ENCODE results near the gene ZNF318. TPM values are rescaled to one million over a fixed set of nuclear protein-coding genes. Genes with fewer than 3 reads are reported as not detected.

ZNF318 gene
- total RNA-seq, 2 donors from 2014 or later = 22.5 to 24.0 TPM

- Mint-ChIP-seq H3K27ac (no peak overlapping the region), H3K36me3 (ENCODE audit: low read depth) (no peaks in the 10 kb centered on the region)
Observed at GRCh38 chr6:43290905-43291355, 78.5 kb downstream of the ZNF318 start.

GRCh38 chr6:43290339-43290904 is 79.0 kb downstream of the ZNF318 start:
- ATAC-seq (no peak), DNase-seq (no peak)
- no peaks in the 10 kb centered on the region for H3K9me3 ChIP-seq (ENCODE audit: control insufficient read depth, low read length, poor library complexity, severe bottlenecking)
- peaks cover 22% of the 10 kb centered on the region for H3K27me3 Mint-ChIP-seq
- H3K4me3 Mint-ChIP-seq = no peak overlapping the region
- H3K4me1 Mint-ChIP-seq = no peaks in the 10 kb centered on the region
- H3K36me3 Mint-ChIP-seq (ENCODE audit: low read depth) = no peaks in the 10 kb centered on the region
- no peak overlapping the region for H3K27ac Mint-ChIP-seq

More at GRCh38 chr6:43290905-43291355, 78.5 kb downstream of the ZNF318 start:
- no peak overlapping the region for H3K4me3 Mint-ChIP-seq
- ATAC-seq (no peak), DNase-seq (no peak)
- no peaks in the 10 kb centered on the region for H3K4me1 Mint-ChIP-seq
- H3K27me3 Mint-ChIP-seq = peaks cover 17% of the 10 kb centered on the region
- no peaks in the 10 kb centered on the region for H3K9me3 ChIP-seq (ENCODE audit: control insufficient read depth, low read length, poor library complexity, severe bottlenecking)

- Mint-ChIP-seq H3K36me3 (ENCODE audit: low read depth) (no peaks in the 10 kb centered on the region), H3K27ac (no peak overlapping the region), H3K4me1 (no peaks in the 10 kb centered on the region), H3K4me3 (no peak overlapping the region), H3K27me3 (peaks cover 23% of the 10 kb centered on the region)
- DNase-seq = no peak
- no peak for ATAC-seq
- no peaks in the 10 kb centered on the region for H3K9me3 ChIP-seq (ENCODE audit: control insufficient read depth, low read length, poor library complexity, severe bottlenecking)
Observed at GRCh38 chr6:43287717-43288679, 81.4 kb downstream of the ZNF318 start.

GRCh38 chr6:43286980-43287716 is 82.3 kb downstream of the ZNF318 start:
- Mint-ChIP-seq H3K36me3 (ENCODE audit: low read depth) (no peaks in the 10 kb centered on the region), H3K27ac (no peak overlapping the region), H3K4me1 (no peaks in the 10 kb centered on the region), H3K27me3 (peaks cover 27% of the 10 kb centered on the region), H3K4me3 (no peak overlapping the region)
- DNase-seq (no peak), ATAC-seq (no peak)
- no peaks in the 10 kb centered on the region for H3K9me3 ChIP-seq (ENCODE audit: control insufficient read depth, low read length, poor library complexity, severe bottlenecking)

GRCh38 chr6:43286456-43286979 is 82.9 kb downstream of the ZNF318 start:
- no peaks in the 10 kb centered on the region for H3K4me1 Mint-ChIP-seq
- no peak overlapping the region for H3K4me3 Mint-ChIP-seq
- H3K9me3 ChIP-seq (ENCODE audit: control insufficient read depth, low read length, poor library complexity, severe bottlenecking) = no peaks in the 10 kb centered on the region
- no peak for DNase-seq
- no peak for ATAC-seq
- H3K27me3 Mint-ChIP-seq = peaks cover 32% of the 10 kb centered on the region
- H3K27ac Mint-ChIP-seq = no peak overlapping the region
- H3K36me3 Mint-ChIP-seq (ENCODE audit: low read depth) = no peaks in the 10 kb centered on the region

Other genes starting within 250 kb of the ZNF318 start
- gene SRF, start 198.4 kb downstream of the ZNF318 start, total RNA-seq = 10 to 100 TPM; 26.3 to 27.9 TPM
- gene CUL9, start 187.5 kb downstream of the ZNF318 start, total RNA-seq = 10 to 100 TPM; 73.9 to 78.0 TPM
- 10 to 100 TPM; 32.3 to 35.0 TPM for gene DNPH1, start 140.2 kb downstream of the ZNF318 start, total RNA-seq
- under 1 TPM; 0.05 to 0.16 TPM for gene TTBK1, start 126.2 kb downstream of the ZNF318 start, total RNA-seq
- not detected for gene SLC22A7, start 71.4 kb downstream of the ZNF318 start, total RNA-seq
- 1 to 10 TPM; 1.3 to 2.1 TPM for gene CRIP3, start 60.8 kb downstream of the ZNF318 start, total RNA-seq
- gene ABCC10, start 57.9 kb upstream of the ZNF318 start, total RNA-seq = 10 to 100 TPM; 51.0 to 70.7 TPM
- gene DLK2, start 85.9 kb upstream of the ZNF318 start, total RNA-seq = under 1 TPM; 0.25 to 0.89 TPM
- 10 to 100 TPM; 33.2 to 36.3 TPM for gene TJAP1, start 107.9 kb upstream of the ZNF318 start, total RNA-seq
- under 1 TPM; 0.37 TPM for gene LRRC73, start 140.7 kb upstream of the ZNF318 start, total RNA-seq
- 10 to 100 TPM; 50.5 to 55.9 TPM for gene YIPF3, start 147.3 kb upstream of the ZNF318 start, total RNA-seq
- 10 to 100 TPM; 51.6 to 54.9 TPM for gene POLR1C, start 147.4 kb upstream of the ZNF318 start, total RNA-seq
- gene XPO5, start 206.4 kb upstream of the ZNF318 start, total RNA-seq = 10 to 100 TPM; 38.3 to 48.6 TPM
- gene POLH, start 206.5 kb upstream of the ZNF318 start, total RNA-seq = 10 to 100 TPM; 13.0 to 13.3 TPM

Measured in T-helper 17 cell (primary cell).